Astrocyte (in vitro differentiated cells and primary cell): Measurements from ENCODE around the gene CDHR1. TPM values are rescaled to one million over a fixed set of nuclear protein-coding genes. Genes with fewer than 3 reads are reported as not detected.

ENCODE experiments used
- DNase-seq: peaks from one replicate; pipeline ENCODE4 v3.0.0-alpha.2; 2010; ENCODE audit warnings: low read depth
- FAIRE-seq: peaks from 2 replicates; lab custom pipeline; 2011; peaks lifted over from hg19 to GRCh38; lab: Jason Lieb, UNC
- H2AFZ ChIP-seq: 2 replicates; pipeline ENCODE4 v1.6.0; 2012; ENCODE audit warnings: low read depth, low read length, inconsistent platforms
- H3K27ac ChIP-seq: 2 replicates; pipeline ENCODE4 v1.5.1; 2011; ENCODE audit warnings: low read depth, low read length, inconsistent platforms
- H3K27me3 ChIP-seq: 2 replicates; pipeline ENCODE4 v1.6.0; 2011; ENCODE audit warnings: low read length, inconsistent platforms; ENCODE audit not compliant: insufficient read depth
- H3K36me3 ChIP-seq: 2 replicates; pipeline ENCODE4 v1.5.1; 2011; ENCODE audit warnings: low read length, inconsistent platforms; ENCODE audit not compliant: insufficient read depth
- H3K4me1 ChIP-seq: 2 replicates; pipeline ENCODE4 v1.5.1; 2011; ENCODE audit warnings: low read length, inconsistent platforms; ENCODE audit not compliant: insufficient read depth
- H3K4me2 ChIP-seq: 2 replicates; pipeline ENCODE4 v1.6.0; 2012; ENCODE audit warnings: low read length, inconsistent platforms
- H3K4me3 ChIP-seq: 2 replicates; pipeline ENCODE4 v1.5.1; 2011; ENCODE audit warnings: low read depth, mild to moderate bottlenecking, low read length, inconsistent platforms; ENCODE audit not compliant: insufficient read depth
- H3K79me2 ChIP-seq: 2 replicates; pipeline ENCODE4 v1.6.0; 2012; ENCODE audit warnings: mild to moderate bottlenecking, low read length, inconsistent platforms; ENCODE audit not compliant: insufficient read depth
- H3K9ac ChIP-seq: 2 replicates; pipeline ENCODE4 v1.6.0; 2012; ENCODE audit warnings: mild to moderate bottlenecking, low read length, inconsistent platforms
- H3K9me3 ChIP-seq: 2 replicates; pipeline ENCODE4 v1.5.1; 2012; ENCODE audit warnings: low read depth, mild to moderate bottlenecking, low read length, inconsistent platforms; ENCODE audit not compliant: insufficient read depth
- H4K20me1 ChIP-seq: 2 replicates; pipeline ENCODE4 v1.6.0; 2012; ENCODE audit warnings: low read length, inconsistent platforms; ENCODE audit not compliant: insufficient read depth
- H3K27ac Mint-ChIP-seq: one replicate; pipeline ENCODE4 v1.8.0; 2021; ENCODE audit warnings: mild to moderate bottlenecking, mixed read lengths; ENCODE audit not compliant: unreplicated experiment
- H3K27me3 Mint-ChIP-seq: one replicate; pipeline ENCODE4 v1.8.0; 2021; ENCODE audit warnings: low read depth, mixed read lengths; ENCODE audit not compliant: unreplicated experiment
- H3K36me3 Mint-ChIP-seq: one replicate; pipeline ENCODE4 v1.8.0; 2021; ENCODE audit warnings: low read depth, mixed read lengths; ENCODE audit not compliant: unreplicated experiment
- H3K4me1 Mint-ChIP-seq: one replicate; pipeline ENCODE4 v1.8.0; 2021; ENCODE audit warnings: low read depth, mixed read lengths; ENCODE audit not compliant: unreplicated experiment
- H3K4me3 Mint-ChIP-seq: one replicate; pipeline ENCODE4 v1.8.0; 2021; ENCODE audit warnings: mild to moderate bottlenecking, moderate library complexity, mixed read lengths; ENCODE audit not compliant: unreplicated experiment
- H3K9me3 Mint-ChIP-seq: one replicate; pipeline ENCODE4 v1.8.0; 2021; ENCODE audit warnings: mild to moderate bottlenecking, mixed read lengths; ENCODE audit not compliant: unreplicated experiment
- EZH2 ChIP-seq: IDR thresholded peaks from 2 replicates; pipeline ENCODE4 v1.6.1; 2012; ENCODE audit warnings: mild to moderate bottlenecking, low read length, inconsistent platforms; ENCODE audit not compliant: insufficient read depth
- total RNA-seq: library from RNA; stranded (reverse); gene quantifications from 2 replicates; pipeline ENCODE4 v1.2.1, GENCODE V29; 2021
- TF ChIP-seq, protein P1 (sequence below): IDR thresholded peaks from 2 replicates; pipeline ENCODE4 v1.5.1; 2011; ENCODE audit warnings: low read depth, mild to moderate bottlenecking, inconsistent platforms, low read length, moderate library complexity; ENCODE audit not compliant: insufficient read depth

Gene CDHR1
- total RNA-seq, 1 donor from 2014 or later, result 0.75 TPM

DNA sequence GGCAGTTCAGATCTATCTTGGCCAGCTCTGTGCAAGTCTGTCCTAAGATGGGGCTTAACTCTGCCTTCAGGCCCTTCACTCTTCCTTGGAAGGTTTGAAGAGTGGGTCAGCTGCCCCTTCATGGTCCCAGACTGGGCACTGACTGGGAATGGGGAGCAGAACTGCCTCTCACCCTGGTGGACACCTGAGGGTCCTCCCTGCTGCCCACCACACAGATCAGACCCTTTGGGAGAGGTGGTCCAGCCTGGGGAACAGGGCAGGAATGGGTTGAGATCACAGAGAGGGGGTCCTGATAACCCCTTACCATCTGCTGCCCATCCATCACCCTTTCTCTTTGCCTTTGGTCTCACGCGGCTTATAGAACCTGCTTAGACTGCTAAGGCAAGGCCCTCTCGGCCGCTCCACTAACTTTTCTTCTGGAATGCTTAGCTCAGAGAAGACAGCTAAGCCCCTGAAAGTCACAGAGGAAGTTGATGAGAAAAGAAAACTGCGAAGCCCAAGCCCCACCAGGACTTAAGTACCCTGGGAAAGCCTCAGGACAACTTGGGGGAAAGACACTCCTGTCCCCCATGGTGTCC, 402 bp upstream of the CDHR1 start:
- Histone ChIP-seq H3K36me3 (no peaks in the 10 kb centered on the region), H3K9ac (no peak overlapping the region), H3K27me3 (peaks cover 26% of the 10 kb centered on the region), H3K4me3 (no peak overlapping the region), H3K27ac (no peak overlapping the region), H3K79me2 (no peaks in the 10 kb centered on the region), H3K9me3 (no peaks in the 10 kb centered on the region), H3K4me2 (peak overlapping the region; percentile 80), H2AFZ (peak overlapping the region; percentile 41), H3K4me1 (no peaks in the 10 kb centered on the region), H4K20me1 (no peaks in the 10 kb centered on the region)
- DNase-seq (no peak), FAIRE-seq (no peak)
- H3K27ac Mint-ChIP-seq, result no peak overlapping the region
- peaks cover 3% of the 10 kb centered on the region for H3K36me3 Mint-ChIP-seq
- H3K4me1 Mint-ChIP-seq, result no peaks in the 10 kb centered on the region
- no peak overlapping the region for H3K4me3 Mint-ChIP-seq
- H3K9me3 Mint-ChIP-seq, result no peaks in the 10 kb centered on the region
- TF ChIP-seq, protein P1, sequence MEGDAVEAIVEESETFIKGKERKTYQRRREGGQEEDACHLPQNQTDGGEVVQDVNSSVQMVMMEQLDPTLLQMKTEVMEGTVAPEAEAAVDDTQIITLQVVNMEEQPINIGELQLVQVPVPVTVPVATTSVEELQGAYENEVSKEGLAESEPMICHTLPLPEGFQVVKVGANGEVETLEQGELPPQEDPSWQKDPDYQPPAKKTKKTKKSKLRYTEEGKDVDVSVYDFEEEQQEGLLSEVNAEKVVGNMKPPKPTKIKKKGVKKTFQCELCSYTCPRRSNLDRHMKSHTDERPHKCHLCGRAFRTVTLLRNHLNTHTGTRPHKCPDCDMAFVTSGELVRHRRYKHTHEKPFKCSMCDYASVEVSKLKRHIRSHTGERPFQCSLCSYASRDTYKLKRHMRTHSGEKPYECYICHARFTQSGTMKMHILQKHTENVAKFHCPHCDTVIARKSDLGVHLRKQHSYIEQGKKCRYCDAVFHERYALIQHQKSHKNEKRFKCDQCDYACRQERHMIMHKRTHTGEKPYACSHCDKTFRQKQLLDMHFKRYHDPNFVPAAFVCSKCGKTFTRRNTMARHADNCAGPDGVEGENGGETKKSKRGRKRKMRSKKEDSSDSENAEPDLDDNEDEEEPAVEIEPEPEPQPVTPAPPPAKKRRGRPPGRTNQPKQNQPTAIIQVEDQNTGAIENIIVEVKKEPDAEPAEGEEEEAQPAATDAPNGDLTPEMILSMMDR, result no peak
- TF ChIP-seq EZH2, result no peak
- peaks cover 68% of the 10 kb centered on the region for H3K27me3 Mint-ChIP-seq

DNA sequence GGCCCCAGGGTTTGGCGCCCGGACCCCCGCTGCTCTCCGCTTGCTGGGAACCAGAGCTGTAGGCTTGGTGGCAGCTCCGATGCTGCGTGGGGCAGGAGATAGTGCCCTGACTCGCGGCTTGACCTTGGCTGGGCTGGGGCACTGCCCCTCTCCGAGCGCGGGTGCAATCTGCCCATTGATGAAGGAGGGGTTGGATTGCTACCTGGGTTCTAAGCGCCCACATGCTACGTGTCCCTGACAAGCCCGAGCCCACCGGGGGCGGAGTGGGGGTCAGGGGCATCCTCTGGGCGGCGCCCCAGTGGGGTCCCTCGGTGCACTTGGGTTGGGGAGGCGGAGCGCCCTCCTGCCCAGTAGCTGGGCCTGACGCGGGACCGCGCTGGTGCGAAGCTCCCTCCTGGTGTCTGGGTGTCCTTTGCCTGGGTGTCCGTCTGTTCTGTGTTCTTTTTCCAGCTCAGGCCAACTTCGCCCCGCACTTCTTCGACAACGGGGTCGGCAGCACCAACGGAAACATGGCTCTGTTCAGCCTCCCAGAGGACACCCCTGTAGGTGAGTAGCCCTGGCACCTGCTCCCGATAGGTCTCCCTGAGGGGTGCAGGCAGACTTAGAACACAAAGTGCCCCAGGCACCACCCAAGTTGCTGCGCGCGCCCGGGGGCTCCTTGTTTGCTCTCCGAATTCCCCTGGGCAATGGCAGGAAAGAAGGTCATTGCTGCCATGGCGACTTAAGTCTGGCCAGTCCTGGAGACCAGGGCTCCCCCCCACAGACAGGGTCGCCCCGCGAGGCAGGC, 900 bp downstream of the CDHR1 start:
- Mint-ChIP-seq H3K27ac (no peak overlapping the region), H3K4me1 (no peaks in the 10 kb centered on the region), H3K27me3 (peaks cover 79% of the 10 kb centered on the region), H3K9me3 (no peaks in the 10 kb centered on the region), H3K4me3 (peak overlapping the region; percentile 27), H3K36me3 (peaks cover 3% of the 10 kb centered on the region)
- peaks cover 26% of the 10 kb centered on the region for H3K27me3 ChIP-seq
- DNase-seq, result no peak
- no peaks in the 10 kb centered on the region for H3K9me3 ChIP-seq
- TF ChIP-seq, protein P1, result no peak
- TF ChIP-seq EZH2, result no peak
- no peak for FAIRE-seq
- peak overlapping the region; percentile 80 for H3K4me2 ChIP-seq
- no peak overlapping the region for H2AFZ ChIP-seq
- no peak overlapping the region for H3K4me3 ChIP-seq
- no peak overlapping the region for H3K9ac ChIP-seq
- H4K20me1 ChIP-seq, result no peaks in the 10 kb centered on the region
- H3K4me1 ChIP-seq, result no peaks in the 10 kb centered on the region
- H3K27ac ChIP-seq, result no peak overlapping the region
- no peaks in the 10 kb centered on the region for H3K79me2 ChIP-seq
- H3K36me3 ChIP-seq, result no peaks in the 10 kb centered on the region

DNA sequence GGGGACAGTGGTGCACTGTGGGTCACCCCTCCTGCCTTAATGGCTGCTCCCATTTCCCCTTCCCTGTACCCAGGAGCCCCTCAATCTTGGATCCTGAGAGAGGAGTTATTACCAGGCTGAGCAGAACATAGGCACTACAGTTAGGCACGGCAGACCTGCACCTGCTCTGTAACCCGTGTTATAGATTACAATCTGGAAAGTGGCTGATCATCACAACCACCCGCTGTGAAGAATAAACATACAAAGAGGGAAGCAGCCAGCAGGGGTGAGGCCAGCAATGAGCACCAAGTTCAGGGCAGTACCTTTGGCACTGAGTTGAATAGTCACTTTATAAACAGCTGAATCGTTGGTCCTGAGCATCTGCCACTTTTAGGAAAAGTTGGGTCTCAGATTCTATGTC, 1.7 kb downstream of the CDHR1 start:
- Histone ChIP-seq H3K9me3 (no peaks in the 10 kb centered on the region), H3K4me1 (no peaks in the 10 kb centered on the region), H3K36me3 (no peaks in the 10 kb centered on the region), H3K27me3 (peaks cover 26% of the 10 kb centered on the region), H4K20me1 (no peaks in the 10 kb centered on the region), H3K9ac (no peak overlapping the region), H3K4me3 (no peak overlapping the region), H3K79me2 (no peaks in the 10 kb centered on the region), H3K4me2 (no peak overlapping the region), H2AFZ (no peak overlapping the region), H3K27ac (no peak overlapping the region)
- FAIRE-seq (no peak), DNase-seq (no peak)
- H3K36me3 Mint-ChIP-seq, result peaks cover 3% of the 10 kb centered on the region
- peaks cover 82% of the 10 kb centered on the region for H3K27me3 Mint-ChIP-seq
- H3K27ac Mint-ChIP-seq, result no peak overlapping the region
- H3K4me3 Mint-ChIP-seq, result no peak overlapping the region
- TF ChIP-seq, protein P1, result no peak
- TF ChIP-seq EZH2, result no peak
- no peaks in the 10 kb centered on the region for H3K4me1 Mint-ChIP-seq
- H3K9me3 Mint-ChIP-seq, result no peaks in the 10 kb centered on the region
